ENCODE results near the gene TCEA2. TPM values are rescaled to one million over a fixed set of nuclear protein-coding genes. Genes with fewer than 3 reads are reported as not detected.

TCEA2 gene
- total RNA-seq, 1 donor from 2014 or later, result 23.2 TPM

DNA sequence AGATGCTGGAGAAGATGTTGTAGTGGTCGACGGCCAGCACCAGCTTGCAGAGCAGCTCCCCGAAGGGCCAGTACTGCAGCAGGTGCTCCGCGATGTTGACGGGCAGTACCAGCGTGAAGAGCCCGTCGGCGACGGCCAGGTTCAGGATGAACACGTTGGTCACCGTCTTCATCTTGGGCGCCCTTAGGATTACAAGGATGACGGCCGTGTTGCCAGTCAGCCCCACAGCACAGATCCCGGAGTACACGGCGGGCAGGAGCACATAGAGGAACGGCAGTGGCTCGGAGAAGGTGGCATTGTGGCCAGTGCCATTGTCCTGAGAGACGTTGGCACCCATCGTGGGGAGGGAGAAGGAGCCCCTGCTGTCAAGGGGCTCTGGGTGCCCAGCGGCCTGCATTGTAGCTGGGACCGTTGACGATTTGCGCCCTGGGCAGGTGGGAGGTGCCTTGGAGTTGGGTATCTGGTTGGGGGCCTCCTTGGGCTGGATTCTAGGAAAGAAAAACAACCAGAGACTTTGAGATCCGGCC, 43.5 kb downstream of the TCEA2 start:
- Histone ChIP-seq H3K36me3 (no peaks in the 10 kb centered on the region), H4K20me1 (ENCODE audit: low read depth) (peaks cover 9% of the 10 kb centered on the region), H3K27ac (no peak overlapping the region), H2AFZ (replicated peaks) (no peak overlapping the region), H3K79me2 (ENCODE audit: low read depth) (no peaks in the 10 kb centered on the region), H3F3A (ENCODE audit: low read depth) (no peaks in the 10 kb centered on the region), H3K27me3 (peaks cover 28% of the 10 kb centered on the region), H3K9me3 (ENCODE audit: low read depth) (no peaks in the 10 kb centered on the region), H3K4me3 (no peak overlapping the region), H3K4me1 (peaks cover 4% of the 10 kb centered on the region), H3K9ac (no peak overlapping the region), H3K4me2 (no peak overlapping the region)
- TF ChIP-seq EZH2phosphoT487 (IDR thresholded peaks at IDR 0.05) (no peak), EZH2 (IDR thresholded peaks at IDR 0.05) (no peak)
- TF ChIP-seq, protein P1, sequence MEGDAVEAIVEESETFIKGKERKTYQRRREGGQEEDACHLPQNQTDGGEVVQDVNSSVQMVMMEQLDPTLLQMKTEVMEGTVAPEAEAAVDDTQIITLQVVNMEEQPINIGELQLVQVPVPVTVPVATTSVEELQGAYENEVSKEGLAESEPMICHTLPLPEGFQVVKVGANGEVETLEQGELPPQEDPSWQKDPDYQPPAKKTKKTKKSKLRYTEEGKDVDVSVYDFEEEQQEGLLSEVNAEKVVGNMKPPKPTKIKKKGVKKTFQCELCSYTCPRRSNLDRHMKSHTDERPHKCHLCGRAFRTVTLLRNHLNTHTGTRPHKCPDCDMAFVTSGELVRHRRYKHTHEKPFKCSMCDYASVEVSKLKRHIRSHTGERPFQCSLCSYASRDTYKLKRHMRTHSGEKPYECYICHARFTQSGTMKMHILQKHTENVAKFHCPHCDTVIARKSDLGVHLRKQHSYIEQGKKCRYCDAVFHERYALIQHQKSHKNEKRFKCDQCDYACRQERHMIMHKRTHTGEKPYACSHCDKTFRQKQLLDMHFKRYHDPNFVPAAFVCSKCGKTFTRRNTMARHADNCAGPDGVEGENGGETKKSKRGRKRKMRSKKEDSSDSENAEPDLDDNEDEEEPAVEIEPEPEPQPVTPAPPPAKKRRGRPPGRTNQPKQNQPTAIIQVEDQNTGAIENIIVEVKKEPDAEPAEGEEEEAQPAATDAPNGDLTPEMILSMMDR (IDR thresholded peaks at IDR 0.05), result no peak
- H3K27me3 Mint-ChIP-seq (ENCODE audit: insufficient read depth, low read depth), result peaks cover 25% of the 10 kb centered on the region
- DNase-seq (ENCODE audit: low spot score), result no peak
- H3K9me3 Mint-ChIP-seq, result no peaks in the 10 kb centered on the region
- no peak overlapping the region for H3K4me3 Mint-ChIP-seq
- H3K27ac Mint-ChIP-seq, result no peak overlapping the region
- peaks cover 13% of the 10 kb centered on the region for H3K4me1 Mint-ChIP-seq
- H3K36me3 Mint-ChIP-seq, result no peaks in the 10 kb centered on the region

DNA sequence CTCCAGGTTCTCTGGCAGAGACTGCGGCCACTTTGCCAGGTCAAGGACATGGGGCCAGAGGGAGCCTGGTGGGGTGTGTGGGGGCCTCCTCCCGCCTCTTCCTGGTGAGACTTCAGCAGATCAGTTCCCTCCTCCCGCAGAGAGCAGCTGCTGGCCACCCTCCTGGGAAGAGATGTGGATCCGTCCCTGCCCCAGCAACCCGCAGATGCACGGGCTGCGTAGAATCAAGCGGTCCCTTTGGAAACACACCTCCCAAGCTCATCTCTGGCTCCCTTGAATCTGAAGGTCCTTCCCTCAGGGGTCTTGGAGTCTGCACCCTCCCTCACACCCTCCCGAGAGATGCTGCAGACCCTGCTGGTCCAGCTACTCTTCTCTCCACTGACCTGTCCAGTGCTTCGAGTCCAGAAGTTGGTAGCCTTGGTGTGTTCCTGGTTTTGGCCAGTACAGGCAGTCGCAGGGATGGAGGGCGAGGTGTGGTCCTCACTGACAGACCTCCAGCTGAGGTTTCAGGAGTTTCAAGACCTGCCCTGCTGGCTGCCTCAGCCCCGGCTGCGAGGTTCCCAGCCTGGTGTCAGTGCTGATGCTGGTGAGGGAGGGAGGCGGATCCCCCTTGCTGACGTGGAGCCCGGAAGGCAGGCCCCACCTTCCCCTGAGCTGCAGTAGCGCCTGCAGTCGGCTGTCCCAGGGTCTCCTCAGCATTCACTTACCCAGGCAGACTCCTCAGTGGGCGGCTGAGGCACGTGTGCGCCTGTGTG, 44.2 kb downstream of the TCEA2 start, which contains the start of gene NPBWR2:
Gene NPBWR2 (minus strand): TSS at position 585 of the 755 bp plus-strand sequence. CDS start 734 bp downstream, outside the sequence.
- TF ChIP-seq EZH2phosphoT487 (IDR thresholded peaks at IDR 0.05) (no peak), EZH2 (IDR thresholded peaks at IDR 0.05) (no peak)
- TF ChIP-seq, protein P1 (IDR thresholded peaks at IDR 0.05), result no peak
- peaks cover 12% of the 10 kb centered on the region for H3K4me1 Mint-ChIP-seq
- Histone ChIP-seq H3K4me3 (no peak within 1 kb of the TSS), H3K79me2 (ENCODE audit: low read depth) (no peaks in the 10 kb centered on the region), H3K4me2 (no peak within 1 kb of the TSS), H3K36me3 (no peaks in the 10 kb centered on the region), H3K9me3 (ENCODE audit: low read depth) (no peaks in the 10 kb centered on the region), H3K27me3 (peaks cover 22% of the 10 kb centered on the region), H2AFZ (replicated peaks) (no peak within 1 kb of the TSS), H3K9ac (no peak within 1 kb of the TSS), H3K27ac (no peak within 1 kb of the TSS), H3F3A (ENCODE audit: low read depth) (no peaks in the 10 kb centered on the region), H4K20me1 (ENCODE audit: low read depth) (peaks cover 9% of the 10 kb centered on the region), H3K4me1 (peaks cover 4% of the 10 kb centered on the region)
- H3K27me3 Mint-ChIP-seq (ENCODE audit: insufficient read depth, low read depth), result peaks cover 24% of the 10 kb centered on the region
- H3K27ac Mint-ChIP-seq, result no peak within 1 kb of the TSS
- H3K36me3 Mint-ChIP-seq, result no peaks in the 10 kb centered on the region
- H3K9me3 Mint-ChIP-seq, result no peaks in the 10 kb centered on the region
- DNase-seq (ENCODE audit: low spot score), result peak; percentile 45
- peak within 1 kb of the TSS; percentile 31 for H3K4me3 Mint-ChIP-seq

DNA sequence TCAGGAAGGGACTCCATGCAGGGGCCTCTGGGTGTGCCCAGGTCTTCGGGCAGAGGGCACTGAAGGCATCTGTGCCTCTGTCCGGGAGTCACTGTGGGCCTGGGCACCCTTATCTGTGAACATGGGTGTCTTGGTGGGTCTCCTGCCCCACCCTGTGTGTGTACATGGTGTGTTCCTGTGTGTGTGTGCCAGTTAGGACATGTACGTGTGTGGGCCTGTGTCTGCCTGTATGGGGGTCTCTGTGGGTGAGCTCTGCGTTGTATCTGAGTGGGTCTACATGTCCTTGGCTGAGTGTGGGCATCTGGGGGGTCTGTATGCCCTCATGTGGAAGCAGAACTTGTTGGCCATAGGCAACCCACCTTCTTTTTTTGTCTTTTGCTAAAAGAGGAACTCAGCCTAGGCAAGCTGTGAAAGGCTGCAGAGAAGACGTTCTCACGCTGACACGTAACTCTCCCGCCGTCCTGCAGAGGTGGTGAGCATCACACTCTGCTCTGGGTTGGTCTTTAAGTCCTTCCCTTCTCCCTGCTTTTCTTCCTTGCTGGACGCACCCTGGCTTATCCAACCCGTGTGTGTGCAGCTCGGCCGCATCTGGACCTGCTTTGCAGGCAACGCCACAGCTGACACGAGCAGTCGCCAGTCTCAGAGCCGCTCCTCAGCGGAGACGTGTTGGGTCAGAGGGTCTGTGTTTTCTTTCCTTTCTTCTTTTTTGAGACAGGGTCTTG, 44.9 kb downstream of the TCEA2 start:
- Histone ChIP-seq H3K27me3 (peaks cover 14% of the 10 kb centered on the region), H3K9me3 (ENCODE audit: low read depth) (no peaks in the 10 kb centered on the region), H3K9ac (no peak overlapping the region), H3K79me2 (ENCODE audit: low read depth) (no peaks in the 10 kb centered on the region), H3K36me3 (no peaks in the 10 kb centered on the region), H3K27ac (no peak overlapping the region), H4K20me1 (ENCODE audit: low read depth) (peaks cover 9% of the 10 kb centered on the region), H2AFZ (replicated peaks) (no peak overlapping the region), H3K4me2 (no peak overlapping the region), H3K4me3 (no peak overlapping the region), H3F3A (ENCODE audit: low read depth) (no peaks in the 10 kb centered on the region), H3K4me1 (no peaks in the 10 kb centered on the region)
- H3K27me3 Mint-ChIP-seq (ENCODE audit: insufficient read depth, low read depth), result peaks cover 23% of the 10 kb centered on the region
- DNase-seq (ENCODE audit: low spot score), result no peak
- H3K4me3 Mint-ChIP-seq, result peak overlapping the region; percentile 31
- peaks cover 10% of the 10 kb centered on the region for H3K4me1 Mint-ChIP-seq
- H3K36me3 Mint-ChIP-seq, result no peaks in the 10 kb centered on the region
- TF ChIP-seq EZH2 (IDR thresholded peaks at IDR 0.05) (no peak), EZH2phosphoT487 (IDR thresholded peaks at IDR 0.05) (no peak)
- TF ChIP-seq, protein P1 (IDR thresholded peaks at IDR 0.05), result no peak
- H3K27ac Mint-ChIP-seq, result no peak overlapping the region
- H3K9me3 Mint-ChIP-seq, result no peaks in the 10 kb centered on the region

Measured in neural progenitor cell (in vitro differentiated cells).